CD4-positive, alpha-beta T cell (primary cell): ENCODE measurements around the gene CTNNA3. TPM values are rescaled to one million over a fixed set of nuclear protein-coding genes. Genes with fewer than 3 reads are reported as not detected.

ENCODE experiments used
- ATAC-seq: fragments of 200-7000 bp; cut with Tn5 transposase; one replicate; pipeline ENCODE4 v1.10.0; 2022; ENCODE audit warnings: mild to moderate bottlenecking; ENCODE audit not compliant: poor library complexity
- CTCF ChIA-PET: fragments of 350-600 bp; sonication (Branson Sonifier 250); formaldehyde crosslinking; loops from one replicate; lab custom pipeline; 2021; ENCODE audit warnings: antibody characterized with exemption, inconsistent platforms; lab: Charles Lee
- POLR2A ChIA-PET: fragments of 350-600 bp; sonication (Branson Sonifier 250); formaldehyde crosslinking; loops from one replicate; lab custom pipeline; 2021; ENCODE audit warnings: antibody characterized with exemption, inconsistent platforms; lab: Charles Lee
- DNase-seq, 14 experiments: peaks; one replicate each; pipeline ENCODE4 v3.0.0-alpha.2; 2013 to 2020; ENCODE audit warnings: mixed read lengths in 2 of 14
- H3K27ac ChIP-seq, 2 donors: one replicate each; pipeline versions ENCODE4 v1.5.1 to v1.7.0; 2013; ENCODE audit warnings: low read length in 2 of 2, low read depth in 1 of 2, mild to moderate bottlenecking in 1 of 2
- H3K27me3 ChIP-seq, 2 experiments: 1 replicate in 1 of 2; 2 replicates in 1 of 2; pipeline versions ENCODE4 v1.6.1 to v1.7.0; 2013; ENCODE audit warnings: low read length in 2 of 2, control low read depth in 1 of 2, mild to moderate bottlenecking in 1 of 2, moderate library complexity in 1 of 2; ENCODE audit not compliant: insufficient read depth in 2 of 2, control insufficient read depth in 1 of 2
- H3K36me3 ChIP-seq: one replicate; pipeline ENCODE4 v1.6.1; 2013; ENCODE audit warnings: low read length, control low read depth; ENCODE audit not compliant: insufficient read depth
- H3K4me1 ChIP-seq: one replicate; pipeline ENCODE4 v1.6.1; 2013; ENCODE audit warnings: low read length, control low read depth; ENCODE audit not compliant: insufficient read depth
- H3K4me3 ChIP-seq: one replicate; pipeline ENCODE4 v1.5.1; 2013; ENCODE audit warnings: mild to moderate bottlenecking, low read length, moderate library complexity
- H3K9me3 ChIP-seq, 2 experiments: 1 replicate in 1 of 2; 2 replicates in 1 of 2; pipeline versions ENCODE4 v1.6.1 to v1.7.0; 2013; ENCODE audit warnings: low read length in 2 of 2, mild to moderate bottlenecking in 2 of 2, control low read depth in 1 of 2, moderate library complexity in 1 of 2; ENCODE audit not compliant: control insufficient read depth in 1 of 2, insufficient read depth in 1 of 2
- H3K27ac Mint-ChIP-seq: one replicate; pipeline ENCODE4 v1.8.0; 2020; ENCODE audit warnings: mixed read lengths
- H3K27me3 Mint-ChIP-seq: one replicate; pipeline ENCODE4 v1.8.0; 2021; ENCODE audit warnings: mixed read lengths
- H3K36me3 Mint-ChIP-seq: one replicate; pipeline ENCODE4 v1.8.0; 2021; ENCODE audit warnings: low read depth, mixed read lengths
- H3K4me1 Mint-ChIP-seq: one replicate; pipeline ENCODE4 v1.8.0; 2021; ENCODE audit warnings: low read depth, mixed read lengths
- H3K4me3 Mint-ChIP-seq: one replicate; pipeline ENCODE4 v1.8.0; 2020; ENCODE audit warnings: mild to moderate bottlenecking, mixed read lengths
- H3K9me3 Mint-ChIP-seq: one replicate; pipeline ENCODE4 v1.8.0; 2020; ENCODE audit warnings: mixed read lengths
- CTCF ChIP-seq: fragments of 200-600 bp; IDR thresholded peaks from one replicate; pipeline ENCODE4 v1.8.0; 2022; ENCODE audit warnings: antibody characterized with exemption, mild to moderate bottlenecking
- intact Hi-C, 2 experiments: fragments of 100-400 bp; cut with DNase I in 1 of 2; cut with micrococcal nuclease in 1 of 2; formaldehyde crosslinking; loops; one replicate each; pipeline versions ENCODE4 v1.15.1 to v1.9.0; 2023 to 2025; cut with DNase I, micrococcal nuclease
- total RNA-seq, 174 experiments: library from RNA in 2 of 174; stranded (reverse) in 2 of 174; gene quantifications; one replicate each; pipeline ENCODE4 v1.2.3 and lab custom pipeline; 2021 to 2026

Gene CTNNA3
- total RNA-seq, 2 experiments from 2014 or later: 0.80 TPM; not detected in 1

DNA sequence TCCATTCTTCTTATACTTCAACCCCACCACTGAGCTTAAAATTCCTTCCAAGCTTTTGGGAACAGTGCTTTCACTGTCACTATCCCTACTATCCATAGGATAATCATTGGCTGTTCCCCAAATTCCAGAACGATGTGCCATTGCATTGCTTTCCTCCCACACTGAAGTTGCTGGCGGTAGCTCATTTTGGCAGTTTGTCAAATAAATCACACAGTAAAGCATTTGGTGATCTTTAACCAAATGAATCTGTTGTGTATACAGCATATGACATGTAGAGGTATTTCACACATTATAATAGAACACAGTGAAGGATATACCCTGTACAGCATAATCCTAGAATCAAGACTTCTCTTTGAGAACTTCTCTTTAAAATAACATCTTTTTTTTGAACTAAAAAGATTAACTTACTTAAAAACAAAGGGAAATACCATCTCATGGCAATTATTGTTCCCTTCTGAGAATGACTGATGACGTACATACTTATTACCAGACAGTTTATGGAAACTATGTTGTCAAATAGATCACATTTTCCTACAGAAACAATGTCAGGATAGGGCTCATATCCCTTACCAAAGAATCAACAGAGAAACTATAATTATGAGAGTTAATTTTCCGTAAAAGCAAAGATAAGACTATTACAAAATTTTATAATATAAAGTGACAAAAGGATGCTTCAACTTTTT is 93.6 kb downstream of the CTNNA3 start:
- DNase-seq (no peak), ATAC-seq (no peak)
- H3K27ac Mint-ChIP-seq: no peak overlapping the region
- CTCF ChIA-PET: no interaction called here
- no peaks in the 10 kb centered on the region for H3K36me3 Mint-ChIP-seq
- Histone ChIP-seq H3K4me1 (no peaks in the 10 kb centered on the region), H3K36me3 (no peaks in the 10 kb centered on the region), H3K27ac (no peak overlapping the region), H3K27me3 (no peaks in the 10 kb centered on the region), H3K9me3 (peaks cover 0 to 4% of the 10 kb centered on the region in 2 experiments), H3K4me3 (no peak overlapping the region)
- intact Hi-C loops: no loop called here
- no peak overlapping the region for H3K4me3 Mint-ChIP-seq
- no peaks in the 10 kb centered on the region for H3K9me3 Mint-ChIP-seq
- POLR2A ChIA-PET: no interaction called here
- no peak for TF ChIP-seq CTCF
- H3K4me1 Mint-ChIP-seq: no peaks in the 10 kb centered on the region
- H3K27me3 Mint-ChIP-seq: peaks cover 26% of the 10 kb centered on the region

GRCh38 chr10:67599597-67599996 is 96.4 kb downstream of the CTNNA3 start:
- no peaks in the 10 kb centered on the region for H3K36me3 Mint-ChIP-seq
- CTCF ChIA-PET: no interaction called here
- H3K9me3 Mint-ChIP-seq: peaks cover 9% of the 10 kb centered on the region

DNA sequence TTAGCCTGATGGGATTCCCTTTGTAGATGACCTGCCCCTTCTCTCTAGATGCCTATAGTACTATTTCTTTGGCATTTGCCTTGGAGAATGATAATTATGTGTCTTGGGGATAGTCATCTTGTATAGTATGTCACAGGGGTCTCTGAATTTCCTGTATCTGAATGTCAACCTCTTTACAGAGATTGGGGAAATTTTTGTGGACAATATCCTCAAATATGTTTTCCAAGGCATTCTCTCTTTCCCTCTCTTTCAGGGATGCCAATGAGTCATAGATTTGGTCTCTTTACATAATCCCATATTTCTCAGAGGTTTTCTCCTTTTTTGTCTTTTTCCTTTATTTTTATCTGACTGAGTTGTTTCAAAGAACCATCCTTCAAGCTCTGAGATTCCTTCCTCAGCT is 99.4 kb downstream of the CTNNA3 start:
- Histone ChIP-seq H3K9me3 (peaks cover 0 to 4% of the 10 kb centered on the region in 2 experiments), H3K27ac (no peak overlapping the region), H3K27me3 (no peaks in the 10 kb centered on the region), H3K36me3 (no peaks in the 10 kb centered on the region), H3K4me3 (no peak overlapping the region), H3K4me1 (no peaks in the 10 kb centered on the region)
- DNase-seq: no peak
- no peak for ATAC-seq
- intact Hi-C loops: no loop called here
- no peak for TF ChIP-seq CTCF
- Mint-ChIP-seq H3K27ac (no peak overlapping the region), H3K9me3 (peaks cover 18% of the 10 kb centered on the region), H3K4me1 (no peaks in the 10 kb centered on the region), H3K4me3 (no peak overlapping the region), H3K36me3 (no peaks in the 10 kb centered on the region), H3K27me3 (peaks cover 16% of the 10 kb centered on the region)
- POLR2A ChIA-PET: no interaction called here
- CTCF ChIA-PET: no interaction called here

More at GRCh38 chr10:67599597-67599996, 96.4 kb downstream of the CTNNA3 start:
- no peak for DNase-seq
- ATAC-seq: no peak
- Histone ChIP-seq H3K4me1 (no peaks in the 10 kb centered on the region), H3K27me3 (no peaks in the 10 kb centered on the region), H3K4me3 (no peak overlapping the region), H3K9me3 (peaks cover 0 to 4% of the 10 kb centered on the region in 2 experiments), H3K36me3 (no peaks in the 10 kb centered on the region), H3K27ac (no peak overlapping the region)
- Mint-ChIP-seq H3K27ac (no peak overlapping the region), H3K27me3 (peaks cover 27% of the 10 kb centered on the region), H3K4me1 (no peaks in the 10 kb centered on the region), H3K4me3 (no peak overlapping the region)
- no peak for TF ChIP-seq CTCF
- intact Hi-C loops: no loop called here
- POLR2A ChIA-PET: no interaction called here
